HT1080 (cell line): Measurements from ENCODE around the gene GPRIN1. TPM values are rescaled to one million over a fixed set of nuclear protein-coding genes. Genes with fewer than 3 reads are reported as not detected.

ENCODE experiments used
- DNase-seq: peaks from one replicate; pipeline ENCODE4 v3.0.0-alpha.2; 2015; ENCODE audit warnings: low read depth
- total RNA-seq: library from RNA; depleted of rRNA; stranded (reverse); fragments of >200 nt; shearing (Covaris generic); gene quantifications from 2 replicates; pipeline ENCODE4 v1.2.3, GENCODE V29; 2014

GPRIN1 gene
- total RNA-seq, 1 experiment from 2014 or later, result 13.1 TPM

- no peak for DNase-seq
Measured at GRCh38 chr5:176643491-176644219, 33.7 kb upstream of the GPRIN1 start.

GRCh38 chr5:176642675-176643490 lies 32.9 kb upstream of the GPRIN1 start:
- no peak for DNase-seq

GRCh38 chr5:176640616-176641015 lies 30.7 kb upstream of the GPRIN1 start:
- DNase-seq, result no peak

GRCh38 chr5:176639981-176640380 lies 30.0 kb upstream of the GPRIN1 start:
- peak; percentile 12 for DNase-seq

- no peak for DNase-seq
Measured at GRCh38 chr5:176639208-176639607, 29.3 kb upstream of the GPRIN1 start.

GRCh38 chr5:176638437-176638836 lies 28.5 kb upstream of the GPRIN1 start:
- DNase-seq, result no peak

- DNase-seq, result no peak
Measured at GRCh38 chr5:176637556-176637955, 27.6 kb upstream of the GPRIN1 start.

GRCh38 chr5:176636426-176636825 lies 26.5 kb upstream of the GPRIN1 start:
- no peak for DNase-seq

GRCh38 chr5:176633598-176633997 lies 23.6 kb upstream of the GPRIN1 start:
- no peak for DNase-seq

- DNase-seq, result no peak
Measured at GRCh38 chr5:176632745-176633144, 22.8 kb upstream of the GPRIN1 start.

- DNase-seq, result no peak
Measured at GRCh38 chr5:176631383-176632200, 21.6 kb upstream of the GPRIN1 start.

- DNase-seq, result no peak
Measured at GRCh38 chr5:176630681-176631222, 20.8 kb upstream of the GPRIN1 start.

GRCh38 chr5:176629853-176630680 lies 20.1 kb upstream of the GPRIN1 start, which contains the start of the genes EIF4E1B and SNCB:
Gene EIF4E1B (plus strand): TSS chr5:176630675. CDS start chr5:176642788, 12,113 bp downstream.
Gene SNCB (minus strand): TSS chr5:176630534. CDS start chr5:176629654, 880 bp downstream.
- peak; percentile 15 for DNase-seq

GRCh38 chr5:176629317-176629852 lies 19.4 kb upstream of the GPRIN1 start:
- no peak for DNase-seq

GRCh38 chr5:176628406-176629228 lies 18.7 kb upstream of the GPRIN1 start:
- peak; percentile 39 for DNase-seq

GRCh38 chr5:176627582-176627981 lies 17.6 kb upstream of the GPRIN1 start:
- no peak for DNase-seq

- no peak for DNase-seq
Measured at GRCh38 chr5:176626876-176627236, 16.9 kb upstream of the GPRIN1 start.

GRCh38 chr5:176625966-176626875 lies 16.3 kb upstream of the GPRIN1 start:
- peak; percentile 21 for DNase-seq
